HEK293T (cell line): ENCODE results near the gene TTC39C.

Source experiments
- CTCF ChIA-PET: fragments of 350-600 bp; formaldehyde crosslinking; extraction: SDS; loops from one replicate; lab custom pipeline; 2021; ENCODE audit warnings: antibody characterized with exemption, inconsistent platforms; lab: Yijun Ruan, JAX
- POLR2A ChIA-PET: fragments of 350-600 bp; formaldehyde crosslinking; extraction: SDS; loops from one replicate; lab custom pipeline; 2020; ENCODE audit warnings: antibody characterized with exemption, inconsistent platforms; lab: Yijun Ruan, JAX
- DNase-seq: peaks from one replicate; pipeline ENCODE4 v3.0.0; 2012; ENCODE audit warnings: mixed read lengths; ENCODE audit errors: extremely low spot score
- ARNT ChIP-seq: fragments of 450-650 bp; IDR thresholded peaks from 2 replicates; pipeline ENCODE4 v1.6.1; 2017; ENCODE audit warnings: mild to moderate bottlenecking
- BHLHE40 ChIP-seq: fragments of 450-650 bp; IDR thresholded peaks from 2 replicates; pipeline ENCODE4 v1.6.1; 2016; ENCODE audit warnings: mild to moderate bottlenecking, moderate library complexity, borderline replicate concordance
- CTBP1 ChIP-seq: fragments of 450-650 bp; IDR thresholded peaks from 2 replicates; pipeline ENCODE4 v1.6.1; 2016; ENCODE audit warnings: borderline replicate concordance
- ELF4 ChIP-seq: fragments of 450-650 bp; IDR thresholded peaks from 2 replicates; pipeline ENCODE4 v1.6.1; 2017; ENCODE audit warnings: antibody characterized with exemption
- FOXA1 ChIP-seq: fragments of 450-650 bp; IDR thresholded peaks from 2 replicates; pipeline ENCODE4 v1.6.1; 2016; ENCODE audit warnings: mild to moderate bottlenecking
- FOXK2 ChIP-seq: fragments of 450-650 bp; IDR thresholded peaks from 2 replicates; pipeline ENCODE4 v1.6.1; 2016; ENCODE audit warnings: mild to moderate bottlenecking
- FOXM1 ChIP-seq: fragments of 450-650 bp; IDR thresholded peaks from 2 replicates; pipeline ENCODE4 v1.6.1; 2017; ENCODE audit warnings: mild to moderate bottlenecking, borderline replicate concordance
- HDGF ChIP-seq: fragments of 450-650 bp; IDR thresholded peaks from 2 replicates; pipeline ENCODE4 v1.6.1; 2017; ENCODE audit warnings: antibody characterized with exemption, borderline replicate concordance
- L3MBTL2 ChIP-seq: fragments of 450-650 bp; conservative IDR thresholded peaks from 2 replicates; pipeline ENCODE4 v1.6.1; 2016; ENCODE audit warnings: mild to moderate bottlenecking
- LEF1 ChIP-seq: fragments of 450-650 bp; IDR thresholded peaks from 2 replicates; pipeline ENCODE4 v1.6.1; 2017; ENCODE audit warnings: mild to moderate bottlenecking, borderline replicate concordance
- NFRKB ChIP-seq: fragments of 450-650 bp; IDR thresholded peaks from 2 replicates; pipeline ENCODE4 v1.6.1; 2016; ENCODE audit warnings: mild to moderate bottlenecking, moderate library complexity
- PKNOX1 ChIP-seq: fragments of 450-650 bp; IDR thresholded peaks from 2 replicates; pipeline ENCODE4 v1.6.1; 2016
- SP1 ChIP-seq: fragments of 450-650 bp; IDR thresholded peaks from 2 replicates; pipeline ENCODE4 v1.6.1; 2017
- SUZ12 ChIP-seq: fragments of 450-650 bp; IDR thresholded peaks from 2 replicates; pipeline ENCODE4 v1.6.1; 2016; ENCODE audit warnings: mild to moderate bottlenecking
- TARDBP ChIP-seq: fragments of 450-650 bp; IDR thresholded peaks from 2 replicates; pipeline ENCODE4 v1.6.1; 2016
- ZNF384 ChIP-seq: fragments of 450-650 bp; IDR thresholded peaks from 2 replicates; pipeline ENCODE4 v1.6.1; 2016

Gene TTC39C

DNA sequence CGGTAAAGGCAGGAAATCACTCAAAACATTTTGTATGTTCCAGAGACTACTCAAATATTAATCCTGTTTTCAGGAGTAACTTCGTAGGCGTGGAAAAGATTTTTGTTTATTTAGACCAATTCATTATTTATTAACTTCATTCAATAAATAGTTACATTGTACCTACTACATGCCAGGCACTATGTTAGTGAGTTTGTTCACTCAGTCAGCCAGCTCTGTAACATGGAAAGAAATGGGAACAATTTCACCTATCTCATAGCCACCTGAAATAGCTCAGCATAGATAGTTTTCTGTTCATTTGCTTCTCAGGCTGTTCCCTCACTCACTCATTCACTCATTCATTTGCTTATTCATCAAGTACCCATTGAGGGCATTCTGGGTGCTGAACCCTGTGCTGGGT, 34.6 kb downstream of the TTC39C start:
- POLR2A ChIA-PET = no interaction called here
- TF ChIP-seq HDGF (no peak), PKNOX1 (no peak), ELF4 (no peak), L3MBTL2 (no peak), FOXK2 (no peak), SUZ12 (no peak), LEF1 (no peak)
- DNase-seq = no peak
- CTCF ChIA-PET = interaction anchor here (0.6 kb wide), 1 partner anchor 71 kb away, joined by 3 read pairs; no protein-coding TSS in a partner anchor

DNA sequence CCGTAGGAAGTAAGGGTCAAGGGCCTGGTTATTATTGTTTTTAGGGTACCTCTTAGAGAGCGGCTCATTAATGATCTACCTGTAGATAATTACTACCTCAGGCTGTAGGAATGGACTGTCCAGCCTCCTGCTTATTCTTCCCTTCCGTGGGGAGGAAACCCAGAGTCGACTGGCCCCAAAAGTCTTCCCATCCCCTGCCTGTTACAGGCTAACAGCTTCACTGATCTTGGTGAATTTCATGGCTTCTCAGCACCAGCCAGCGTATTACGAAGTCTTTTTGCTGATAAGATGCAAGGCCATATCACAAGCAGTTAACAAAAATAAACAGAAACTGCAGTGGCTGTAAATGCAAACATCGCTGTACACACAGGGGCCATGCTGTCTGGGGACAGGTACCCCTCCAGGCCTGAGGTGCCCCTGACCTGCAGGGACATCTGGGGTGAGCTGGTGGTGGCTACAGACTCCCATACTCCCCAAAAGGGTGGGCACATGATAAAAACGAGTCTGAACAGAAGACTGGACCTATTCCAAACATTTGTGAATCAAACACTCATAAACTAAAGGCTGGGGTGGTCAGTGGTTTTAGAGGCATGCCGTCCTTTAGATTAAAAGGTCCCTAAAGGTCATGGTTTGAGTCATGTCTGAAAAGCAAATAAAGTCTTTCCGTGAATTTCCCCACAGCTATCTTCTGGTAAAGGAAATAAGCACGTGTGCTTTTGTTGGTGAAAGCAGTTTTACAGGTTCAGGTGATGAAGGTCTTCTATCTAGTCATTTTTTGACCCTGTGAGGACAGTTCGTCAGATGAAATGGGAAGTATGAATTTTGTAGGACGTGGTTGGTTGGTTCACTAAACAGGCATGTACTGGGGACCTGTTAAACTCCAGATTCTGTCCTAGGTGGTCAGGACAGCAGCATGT, 36.7 kb downstream of the TTC39C start:
- no peak for DNase-seq
- POLR2A ChIA-PET = no interaction called here
- TF ChIP-seq TARDBP (no peak), L3MBTL2 (no peak), ARNT (no peak), SUZ12 (no peak), PKNOX1 (no peak), LEF1 (no peak), BHLHE40 (no peak), FOXM1 (no peak), HDGF (no peak), ZNF384 (no peak), SP1 (no peak)
- CTCF ChIA-PET = no interaction called here

- no peak for DNase-seq
- POLR2A ChIA-PET = no interaction called here
- CTCF ChIA-PET = no interaction called here
- TF ChIP-seq SUZ12 (no peak), PKNOX1 (no peak), CTBP1 (no peak), FOXA1 (no peak), FOXK2 (no peak), ZNF384 (no peak), LEF1 (no peak), SP1 (no peak), ARNT (no peak), NFRKB (no peak)
Observed at GRCh38 chr18:24052053-24052452, 37.5 kb downstream of the TTC39C start.

DNA sequence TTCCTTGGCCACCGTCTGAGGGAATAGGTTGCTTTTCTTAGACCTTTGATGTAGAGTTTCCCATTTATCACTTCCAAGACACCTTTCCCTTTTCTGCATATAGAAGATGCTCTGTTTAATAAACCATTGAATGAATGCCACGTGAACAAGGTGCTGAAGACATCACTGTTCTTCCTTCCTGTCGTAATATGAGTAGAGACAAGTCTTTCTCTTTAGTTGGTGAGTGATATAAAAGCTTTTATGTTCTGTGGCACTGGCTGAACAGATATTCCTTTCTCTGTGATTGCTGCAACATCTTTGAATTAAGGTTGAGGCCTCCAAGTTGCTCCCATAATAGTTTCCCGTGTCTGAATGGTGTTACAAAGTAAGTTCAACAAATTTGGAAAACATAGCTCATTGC, 38.7 kb downstream of the TTC39C start:
- POLR2A ChIA-PET = no interaction called here
- no peak for DNase-seq

GRCh38 chr18:24054130-24054529, 39.6 kb downstream of the TTC39C start:
- CTCF ChIA-PET = no interaction called here

More for the DNA sequence above, 38.7 kb downstream of the TTC39C start:
- no peak for TF ChIP-seq SUZ12
- TF ChIP-seq ELF4 = no peak
- TF ChIP-seq CTBP1 = no peak
- TF ChIP-seq BHLHE40 = no peak
- no peak for TF ChIP-seq FOXA1
- no peak for TF ChIP-seq ZNF384
- TF ChIP-seq SP1 = no peak
- no peak for TF ChIP-seq NFRKB
- TF ChIP-seq FOXK2 = no peak
- TF ChIP-seq TARDBP = no peak
- no peak for TF ChIP-seq L3MBTL2
- TF ChIP-seq FOXM1 = no peak
- TF ChIP-seq LEF1 = no peak
- TF ChIP-seq PKNOX1 = no peak
- TF ChIP-seq HDGF = no peak
- no peak for TF ChIP-seq ARNT
- CTCF ChIA-PET = no interaction called here

More at GRCh38 chr18:24054130-24054529, 39.6 kb downstream of the TTC39C start:
- no peak for TF ChIP-seq ELF4
- no peak for TF ChIP-seq TARDBP
- TF ChIP-seq ARNT = no peak
- no peak for TF ChIP-seq FOXA1
- TF ChIP-seq BHLHE40 = no peak
- no peak for TF ChIP-seq CTBP1
- TF ChIP-seq PKNOX1 = no peak
- no peak for TF ChIP-seq ZNF384
- no peak for TF ChIP-seq SP1
- TF ChIP-seq SUZ12 = no peak
- TF ChIP-seq HDGF = no peak
- TF ChIP-seq L3MBTL2 = no peak
- TF ChIP-seq FOXK2 = no peak
- TF ChIP-seq NFRKB = no peak
- TF ChIP-seq LEF1 = no peak
- TF ChIP-seq FOXM1 = no peak
- DNase-seq = no peak
- POLR2A ChIA-PET = no interaction called here
